ENCODE data around the gene OR5AU1. TPM values are rescaled to one million over a fixed set of nuclear protein-coding genes. Genes with fewer than 3 reads are reported as not detected.
"Not testable (repeated sequence)": the region's sequence is repeated elsewhere in the genome, so short reads cannot be mapped to it uniquely, and the experiment has no call there.

OR5AU1 gene
- total RNA-seq, 8 experiments from 2014 or later = 0.04 to 0.47 (median 0.20) TPM; not detected in 2

GRCh38 chr14:21192875-21193535 lies 37.1 kb upstream of the OR5AU1 start:
- peaks cover 0 to 10% of the 10 kb centered on the region in 2 donors for H3K4me1 ChIP-seq (replicated peaks in 1 of 2)
- WGBS, 10 experiments = 90 to 100% (median 100%) methylated on average over 1 to 3 of the region's 7 CpGs; no CpG with 5 or more reads in 7 of the 10 experiments
- no peak overlapping the region for H3K27ac ChIP-seq
- peak in 4 of 8 experiments; percentile 5 to 23 (median 10) for ATAC-seq (replicated peaks in 6 of 8)
- no peak overlapping the region for H3K4me3 ChIP-seq
- in situ Hi-C loops (cut with MboI; ENCODE audit: low pct_unique_long_range_greater_than_20kb in 2 of 9, low sequenced_read_pairs in 9 of 9, unreplicated experiment in 9 of 9) = no loop called here

GRCh38 chr14:21192447-21192822 lies 36.6 kb upstream of the OR5AU1 start:
- no peak overlapping the region for H3K27ac ChIP-seq
- 33 to 100% (median 82%) methylated on average over 1 of the region's 1 CpG; no CpG with 5 or more reads in 6 of the 10 experiments for WGBS, 10 experiments
- ATAC-seq (replicated peaks in 6 of 8) = peak in 5 of 8 experiments; percentile 1 to 30 (median 13)

GRCh38 chr14:21191809-21192446 lies 36.1 kb upstream of the OR5AU1 start:
- peaks cover 0 to 10% of the 10 kb centered on the region in 2 donors for H3K4me1 ChIP-seq (replicated peaks in 1 of 2)
- 0 to 20% (median 10%) methylated on average over 1 to 8 of the region's 19 CpGs; no CpG with 5 or more reads in 3 of the 10 experiments for WGBS, 10 experiments
- H3K27ac ChIP-seq = no peak overlapping the region
- in situ Hi-C loops (cut with MboI; ENCODE audit: low pct_unique_long_range_greater_than_20kb in 2 of 9, low sequenced_read_pairs in 9 of 9, unreplicated experiment in 9 of 9) = no loop called here
- ATAC-seq (replicated peaks in 6 of 8) = peak; percentile 83 to 98 (median 90)
- H3K4me3 ChIP-seq = peak overlapping the region; percentile 11 to 30 (median 21)

More at GRCh38 chr14:21192447-21192822, 36.6 kb upstream of the OR5AU1 start:
- in situ Hi-C loops (cut with MboI; ENCODE audit: low pct_unique_long_range_greater_than_20kb in 2 of 9, low sequenced_read_pairs in 9 of 9, unreplicated experiment in 9 of 9) = no loop called here
- peaks cover 0 to 10% of the 10 kb centered on the region in 2 donors for H3K4me1 ChIP-seq (replicated peaks in 1 of 2)
- peak overlapping the region in 1 of 5 donors; percentile 21 for H3K4me3 ChIP-seq

- 69 to 100% (median 93%) methylated on average over 1 to 7 of the region's 7 CpGs; no CpG with 5 or more reads in 1 of the 10 experiments for WGBS, 10 experiments
- Histone ChIP-seq H3K27ac (no peak overlapping the region), H3K4me3 (peak overlapping the region in 2 of 5 donors; percentile 21 to 28), H3K4me1 (replicated peaks in 1 of 2) (peaks cover 0 to 10% of the 10 kb centered on the region in 2 donors)
- in situ Hi-C loops (cut with MboI; ENCODE audit: low pct_unique_long_range_greater_than_20kb in 2 of 9, low sequenced_read_pairs in 9 of 9, unreplicated experiment in 9 of 9) = no loop called here
- ATAC-seq (replicated peaks in 6 of 8) = peak in 5 of 8 experiments; percentile 1 to 35 (median 12)
Observed at GRCh38 chr14:21191261-21191808, 35.5 kb upstream of the OR5AU1 start.

- 4 to 90% (median 48%) methylated on average over 1 to 5 of the region's 5 CpGs; no CpG with 5 or more reads in 1 of the 10 experiments for WGBS, 10 experiments
- in situ Hi-C loops (cut with MboI; ENCODE audit: low pct_unique_long_range_greater_than_20kb in 2 of 9, low sequenced_read_pairs in 9 of 9, unreplicated experiment in 9 of 9) = no loop called here
Observed at GRCh38 chr14:21185491-21185890, 29.6 kb upstream of the OR5AU1 start.

GRCh38 chr14:21184254-21184653 lies 28.4 kb upstream of the OR5AU1 start:
- Histone ChIP-seq H3K4me3 (no peak overlapping the region), H3K4me1 (replicated peaks in 1 of 2) (no peaks in the 10 kb centered on the region), H3K27ac (no peak overlapping the region)
- ATAC-seq (replicated peaks in 6 of 8) = peak in 3 of 8 experiments; percentile 56 to 88 (median 84)
- in situ Hi-C loops (cut with MboI; ENCODE audit: low pct_unique_long_range_greater_than_20kb in 2 of 9, low sequenced_read_pairs in 9 of 9, unreplicated experiment in 9 of 9) = no loop called here
- WGBS, 10 experiments = 0 to 75% (median 52%) methylated on average over 1 of the region's 1 CpG; no CpG with 5 or more reads in 4 of the 10 experiments

More at GRCh38 chr14:21185491-21185890, 29.6 kb upstream of the OR5AU1 start:
- no peak overlapping the region for H3K27ac ChIP-seq
- no peak overlapping the region for H3K4me3 ChIP-seq
- ATAC-seq (replicated peaks in 6 of 8) = no peak
- no peaks in the 10 kb centered on the region for H3K4me1 ChIP-seq (replicated peaks in 1 of 2)

GRCh38 chr14:21182166-21182565 lies 26.3 kb upstream of the OR5AU1 start:
- WGBS, 10 experiments = 0 to 78% (median 52%) methylated on average over 2 of the region's 2 CpGs

GRCh38 chr14:21171128-21171527 lies 15.3 kb upstream of the OR5AU1 start:
- no peak for ATAC-seq (replicated peaks in 6 of 8)
- 37 to 58% (median 47%) methylated on average over 2 of the region's 2 CpGs; no CpG with 5 or more reads in 2 of the 10 experiments for WGBS, 10 experiments
- Histone ChIP-seq H3K4me1 (replicated peaks in 1 of 2) (no peaks in the 10 kb centered on the region), H3K27ac (no peak overlapping the region), H3K4me3 (no peak overlapping the region)
- in situ Hi-C loops (cut with MboI; ENCODE audit: low pct_unique_long_range_greater_than_20kb in 2 of 9, low sequenced_read_pairs in 9 of 9, unreplicated experiment in 9 of 9) = no loop called here

More at GRCh38 chr14:21182166-21182565, 26.3 kb upstream of the OR5AU1 start:
- Histone ChIP-seq H3K4me1 (replicated peaks in 1 of 2) (no peaks in the 10 kb centered on the region), H3K4me3 (no peak overlapping the region), H3K27ac (no peak overlapping the region)
- in situ Hi-C loops (cut with MboI; ENCODE audit: low pct_unique_long_range_greater_than_20kb in 2 of 9, low sequenced_read_pairs in 9 of 9, unreplicated experiment in 9 of 9) = no loop called here
- ATAC-seq (replicated peaks in 6 of 8) = peak in 1 of 8 experiments; percentile 13

GRCh38 chr14:21169573-21169972 lies 13.7 kb upstream of the OR5AU1 start:
- ATAC-seq (replicated peaks in 6 of 8) = no peak
- 0 to 80% (median 71%) methylated on average over 1 to 3 of the region's 4 CpGs; no CpG with 5 or more reads in 6 of the 10 experiments for WGBS, 10 experiments
- Histone ChIP-seq H3K27ac (no peak overlapping the region), H3K4me1 (replicated peaks in 1 of 2) (no peaks in the 10 kb centered on the region), H3K4me3 (no peak overlapping the region)
- in situ Hi-C loops (cut with MboI; ENCODE audit: low pct_unique_long_range_greater_than_20kb in 2 of 9, low sequenced_read_pairs in 9 of 9, unreplicated experiment in 9 of 9) = no loop called here

- no peak for ATAC-seq (replicated peaks in 6 of 8)
- H3K4me1 ChIP-seq (replicated peaks in 1 of 2) = no peaks in the 10 kb centered on the region
- no peak overlapping the region for H3K4me3 ChIP-seq
- no peak overlapping the region for H3K27ac ChIP-seq
- in situ Hi-C loops (cut with MboI; ENCODE audit: low pct_unique_long_range_greater_than_20kb in 2 of 9, low sequenced_read_pairs in 9 of 9, unreplicated experiment in 9 of 9) = no loop called here
- WGBS, 10 experiments = 40 to 100% (median 63%) methylated on average over 2 to 4 of the region's 8 CpGs; no CpG with 5 or more reads in 4 of the 10 experiments
Observed at GRCh38 chr14:21168055-21168454, 12.2 kb upstream of the OR5AU1 start.

GRCh38 chr14:21165670-21166069 lies 9.8 kb upstream of the OR5AU1 start:
- ATAC-seq (replicated peaks in 6 of 8) = peak in 6 of 8 experiments; percentile 43 to 100 (median 92)
- H3K27ac ChIP-seq; in situ Hi-C loops (cut with MboI; ENCODE audit: low pct_unique_long_range_greater_than_20kb in 2 of 9, low sequenced_read_pairs in 9 of 9, unreplicated experiment in 9 of 9); H3K4me3 ChIP-seq; H3K4me1 ChIP-seq (replicated peaks in 1 of 2): not testable (repeated sequence)
- 0% methylated on average over 1 of the region's 1 CpG; no CpG with 5 or more reads in 9 of the 10 experiments for WGBS, 10 experiments

GRCh38 chr14:21165002-21165605 lies 9.2 kb upstream of the OR5AU1 start:
- in situ Hi-C loops (cut with MboI; ENCODE audit: low pct_unique_long_range_greater_than_20kb in 2 of 9, low sequenced_read_pairs in 9 of 9, unreplicated experiment in 9 of 9); H3K27ac ChIP-seq; H3K4me1 ChIP-seq (replicated peaks in 1 of 2); H3K4me3 ChIP-seq: not testable (repeated sequence)
- peak in 2 of 8 experiments; percentile 25 to 31 for ATAC-seq (replicated peaks in 6 of 8)
- WGBS, 10 experiments = 0 to 80% (median 65%) methylated on average over 1 to 2 of the region's 7 CpGs; no CpG with 5 or more reads in 6 of the 10 experiments
